ENCODE data around the gene MATN3.

The MATN3 gene

DNA sequence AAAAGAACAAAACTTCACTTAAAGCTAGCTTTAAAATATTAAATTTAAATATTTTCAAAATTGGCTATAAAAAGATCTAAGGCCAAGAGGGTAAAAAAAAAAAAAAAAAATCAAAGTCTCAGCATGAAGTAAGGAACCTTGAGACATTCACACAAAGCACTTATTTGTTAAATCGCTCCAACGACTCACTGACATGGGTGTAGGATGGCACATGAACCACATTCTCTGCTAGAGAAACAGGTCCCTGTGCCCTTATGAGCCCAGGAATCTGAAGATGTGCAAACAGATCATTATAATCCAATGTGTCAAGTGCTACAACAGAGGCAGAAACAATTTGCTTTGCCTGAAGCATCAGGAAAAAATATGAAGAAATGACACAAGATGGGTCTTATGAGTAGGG, 25.2 kb upstream of the MATN3 start:
- no peak overlapping the region for H3K9ac ChIP-seq (ENCODE audit: low read depth, low read length, poor library complexity, severe bottlenecking)
- TF ChIP-seq EZH2phosphoT487 (IDR thresholded peaks at IDR 0.05; ENCODE audit: borderline replicate concordance): no peak
- TF ChIP-seq CTCF (conservative IDR thresholded peaks at IDR 0.05; ENCODE audit: low read length): no peak
- H3K9me2 ChIP-seq (replicated peaks; ENCODE audit: low read depth, low read length): no peaks in the 10 kb centered on the region
- peaks cover 27% of the 10 kb centered on the region for H4K20me1 ChIP-seq (ENCODE audit: insufficient read depth, low read length, poor library complexity, severe bottlenecking)
- H2AFZ ChIP-seq (ENCODE audit: low read length): no peak overlapping the region
- no peaks in the 10 kb centered on the region for H3F3A ChIP-seq (ENCODE audit: low read depth)
- peaks cover 35% of the 10 kb centered on the region for H3K79me2 ChIP-seq (ENCODE audit: insufficient read depth, low read length)
- H3K4me1 ChIP-seq (ENCODE audit: insufficient read depth, low read length, poor library complexity, severe bottlenecking): peaks cover 20% of the 10 kb centered on the region
- no peaks in the 10 kb centered on the region for H3K9me3 ChIP-seq (ENCODE audit: insufficient read depth, low read depth, low read length)
- peak overlapping the region; percentile 43 for H3K4me2 ChIP-seq (ENCODE audit: low read depth, low read length, poor library complexity, severe bottlenecking)
- H3K4me3 ChIP-seq (ENCODE audit: low read length, poor library complexity, severe bottlenecking): no peak overlapping the region
- no peaks in the 10 kb centered on the region for H3K27me3 ChIP-seq (ENCODE audit: insufficient read depth, low read length, poor library complexity, severe bottlenecking)
- H3K36me3 ChIP-seq (ENCODE audit: insufficient read depth, low read length): peaks cover 85% of the 10 kb centered on the region

DNA sequence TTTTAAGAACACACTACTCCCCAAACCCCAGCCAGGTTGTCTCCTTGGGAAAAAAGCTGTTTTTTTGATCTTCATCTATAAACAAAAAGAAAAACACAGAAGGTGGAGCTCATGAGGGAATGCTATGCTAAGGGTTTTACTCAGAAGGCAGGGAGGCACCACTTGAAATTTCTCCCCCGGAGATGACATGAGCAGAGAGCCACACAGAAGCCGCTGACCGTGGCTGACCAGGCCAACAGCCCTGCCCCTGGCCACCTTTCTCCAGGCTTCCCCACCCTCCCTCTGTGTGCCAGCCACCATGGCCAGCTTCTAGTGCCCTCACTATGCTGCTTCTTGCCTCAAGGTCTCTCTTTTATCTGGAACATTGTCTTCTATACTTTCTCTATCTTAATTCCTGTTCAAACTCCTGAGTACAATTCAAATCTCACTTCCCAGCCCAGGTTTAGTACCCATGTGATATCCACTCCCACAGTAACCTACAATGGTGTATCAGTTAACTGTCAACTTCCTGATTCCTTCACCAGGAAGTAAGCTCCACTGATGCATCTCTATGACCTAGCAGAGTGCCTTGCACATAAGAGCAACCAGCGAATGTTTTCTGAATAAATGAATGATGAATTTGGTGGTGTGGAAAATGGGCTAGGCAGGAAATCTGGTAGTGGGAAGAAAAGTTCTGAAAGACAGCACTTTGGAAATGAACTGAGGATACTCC, 23.6 kb upstream of the MATN3 start:
- Histone ChIP-seq H3K4me3 (ENCODE audit: low read length, poor library complexity, severe bottlenecking) (no peak overlapping the region), H3K4me1 (ENCODE audit: insufficient read depth, low read length, poor library complexity, severe bottlenecking) (peaks cover 15% of the 10 kb centered on the region), H3K9ac (ENCODE audit: low read depth, low read length, poor library complexity, severe bottlenecking) (peak overlapping the region; percentile 23), H3F3A (ENCODE audit: low read depth) (no peaks in the 10 kb centered on the region), H3K9me3 (ENCODE audit: insufficient read depth, low read depth, low read length) (no peaks in the 10 kb centered on the region), H3K9me2 (replicated peaks; ENCODE audit: low read depth, low read length) (no peaks in the 10 kb centered on the region), H2AFZ (ENCODE audit: low read length) (no peak overlapping the region), H3K4me2 (ENCODE audit: low read depth, low read length, poor library complexity, severe bottlenecking) (peak overlapping the region; percentile 43), H3K79me2 (ENCODE audit: insufficient read depth, low read length) (peaks cover 20% of the 10 kb centered on the region; the same call in 1 of the 2 replicates), H3K36me3 (ENCODE audit: insufficient read depth, low read length) (peaks cover 95% of the 10 kb centered on the region), H4K20me1 (ENCODE audit: insufficient read depth, low read length, poor library complexity, severe bottlenecking) (peaks cover 11% of the 10 kb centered on the region), H3K27me3 (ENCODE audit: insufficient read depth, low read length, poor library complexity, severe bottlenecking) (no peaks in the 10 kb centered on the region)
- TF ChIP-seq EZH2phosphoT487 (IDR thresholded peaks at IDR 0.05; ENCODE audit: borderline replicate concordance): no peak
- TF ChIP-seq CTCF (conservative IDR thresholded peaks at IDR 0.05; ENCODE audit: low read length): no peak

DNA sequence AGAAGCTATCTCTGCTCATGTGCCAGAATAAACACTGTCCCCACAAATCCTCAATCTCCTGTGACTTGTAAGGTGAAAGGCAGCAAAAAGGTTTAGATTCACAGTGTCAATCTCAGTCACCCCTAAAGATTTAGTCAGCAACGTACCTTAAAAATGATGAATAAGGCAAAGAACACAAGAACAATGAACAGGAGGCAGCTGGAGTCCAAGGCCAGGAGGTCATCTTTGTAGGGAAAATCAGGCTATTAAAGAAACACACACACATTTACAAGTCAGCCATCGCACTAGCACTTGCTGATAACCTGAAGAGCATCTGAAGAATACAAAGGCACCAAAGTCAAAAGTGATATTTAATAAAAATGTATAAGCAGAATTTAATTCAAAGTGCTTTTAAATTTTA, 22.4 kb upstream of the MATN3 start:
- H3K4me1 ChIP-seq (ENCODE audit: insufficient read depth, low read length, poor library complexity, severe bottlenecking): peaks cover 15% of the 10 kb centered on the region
- no peak overlapping the region for H3K4me2 ChIP-seq (ENCODE audit: low read depth, low read length, poor library complexity, severe bottlenecking)
- no peaks in the 10 kb centered on the region for H3K9me2 ChIP-seq (replicated peaks; ENCODE audit: low read depth, low read length)
- H3K4me3 ChIP-seq (ENCODE audit: low read length, poor library complexity, severe bottlenecking): no peak overlapping the region
- H3K36me3 ChIP-seq (ENCODE audit: insufficient read depth, low read length): peaks cover 97% of the 10 kb centered on the region; the same call in 1 of the 2 replicates
- no peaks in the 10 kb centered on the region for H3K27me3 ChIP-seq (ENCODE audit: insufficient read depth, low read length, poor library complexity, severe bottlenecking)
- no peak for TF ChIP-seq EZH2phosphoT487 (IDR thresholded peaks at IDR 0.05; ENCODE audit: borderline replicate concordance)
- no peak for TF ChIP-seq CTCF (conservative IDR thresholded peaks at IDR 0.05; ENCODE audit: low read length)
- no peak overlapping the region for H3K9ac ChIP-seq (ENCODE audit: low read depth, low read length, poor library complexity, severe bottlenecking)
- no peak overlapping the region for H2AFZ ChIP-seq (ENCODE audit: low read length)
- H3K79me2 ChIP-seq (ENCODE audit: insufficient read depth, low read length): peaks cover 9% of the 10 kb centered on the region; the same call in 1 of the 2 replicates
- no peaks in the 10 kb centered on the region for H3K9me3 ChIP-seq (ENCODE audit: insufficient read depth, low read depth, low read length)
- peaks cover 7% of the 10 kb centered on the region for H4K20me1 ChIP-seq (ENCODE audit: insufficient read depth, low read length, poor library complexity, severe bottlenecking)
- H3F3A ChIP-seq (ENCODE audit: low read depth): no peaks in the 10 kb centered on the region
